Prostate gland (tissue), 2 donors: ENCODE results near the gene NOXRED1.

Source experiments
- CTCF ChIP-seq, 4 experiments: fragments of 200-600 bp in 2 of 4; fragments of 450-650 bp in 2 of 4; sonication (generic) in 2 of 4; IDR thresholded peaks; 1 replicate in 3 of 4; 2 replicates in 1 of 4; pipeline ENCODE4 v1.5.1; 2016 to 2019; ENCODE audit warnings: antibody characterized with exemption in 4 of 4, mild to moderate bottlenecking in 2 of 4, moderate library complexity in 2 of 4
- POLR2A ChIP-seq: fragments of 450-650 bp; IDR thresholded peaks from one replicate; pipeline ENCODE4 v1.6.1; 2016; ENCODE audit warnings: antibody characterized with exemption, mild to moderate bottlenecking
- POLR2AphosphoS5 ChIP-seq: sonication (generic); formaldehyde crosslinking; IDR thresholded peaks from one replicate; pipeline ENCODE4 v1.6.1; 2017; ENCODE audit warnings: antibody characterized with exemption

GRCh38 chr14:77423423-77423822 lies at the start of gene NOXRED1:
- TF ChIP-seq CTCF (IDR thresholded peaks at IDR 0.05) (no peak), POLR2AphosphoS5 (no peak), POLR2A (no peak)
